H1 (cell line): ENCODE data around the gene SCNN1B.

ENCODE experiments used
- ASH2L ChIP-seq: fragments of 200-600, 300-600 bp; sonication (generic); IDR thresholded peaks from one replicate; pipeline ENCODE4 v1.7.1; 2017; ENCODE audit warnings: low read length
- BACH1 ChIP-seq: IDR thresholded peaks from 2 replicates; pipeline ENCODE4 v1.6.1; 2012; ENCODE audit warnings: low read length, improper control_type of control experiment
- BRCA1 ChIP-seq: IDR thresholded peaks from 2 replicates; pipeline ENCODE4 v1.6.1; 2012; ENCODE audit warnings: low read depth, low read length, improper control_type of control experiment
- CHD1 ChIP-seq: IDR thresholded peaks from 2 replicates; pipeline ENCODE4 v1.6.1; 2012; ENCODE audit warnings: low read depth, low read length, improper control_type of control experiment
- CHD2 ChIP-seq: IDR thresholded peaks from 2 replicates; pipeline ENCODE4 v1.6.1; 2012; ENCODE audit warnings: low read length, improper control_type of control experiment
- POLR2A ChIP-seq, 2 experiments: IDR thresholded peaks; 1 replicate in 1 of 2; 2 replicates in 1 of 2; pipeline ENCODE4 v1.6.1; 2011; ENCODE audit warnings: low read depth in 2 of 2, low read length in 2 of 2, mild to moderate bottlenecking in 2 of 2; ENCODE audit errors: control extremely low read depth in 1 of 2

- TF ChIP-seq CHD1 (no peak), ASH2L (no peak), BRCA1 (no peak), CHD2 (no peak), POLR2A (IDR thresholded peaks at IDR 0.05; ENCODE audit: control extremely low read depth in 1 of 2, low read depth in 2 of 2, low read length in 2 of 2) (no peak), BACH1 (no peak)
Measured at GRCh38 chr16:23310217-23310616, 8.1 kb downstream of the SCNN1B start.
